HEK293T (cell line): ENCODE data around the gene SLC7A9.

Source experiments
- ARNT ChIP-seq: fragments of 450-650 bp; IDR thresholded peaks from 2 replicates; pipeline ENCODE4 v1.6.1; 2017; ENCODE audit warnings: mild to moderate bottlenecking
- BHLHE40 ChIP-seq: fragments of 450-650 bp; IDR thresholded peaks from 2 replicates; pipeline ENCODE4 v1.6.1; 2016; ENCODE audit warnings: mild to moderate bottlenecking, moderate library complexity, borderline replicate concordance
- CTBP1 ChIP-seq: fragments of 450-650 bp; IDR thresholded peaks from 2 replicates; pipeline ENCODE4 v1.6.1; 2016; ENCODE audit warnings: borderline replicate concordance
- FOXM1 ChIP-seq: fragments of 450-650 bp; IDR thresholded peaks from 2 replicates; pipeline ENCODE4 v1.6.1; 2017; ENCODE audit warnings: mild to moderate bottlenecking, borderline replicate concordance
- HDGF ChIP-seq: fragments of 450-650 bp; IDR thresholded peaks from 2 replicates; pipeline ENCODE4 v1.6.1; 2017; ENCODE audit warnings: antibody characterized with exemption, borderline replicate concordance
- L3MBTL2 ChIP-seq: fragments of 450-650 bp; conservative IDR thresholded peaks from 2 replicates; pipeline ENCODE4 v1.6.1; 2016; ENCODE audit warnings: mild to moderate bottlenecking
- NFRKB ChIP-seq: fragments of 450-650 bp; IDR thresholded peaks from 2 replicates; pipeline ENCODE4 v1.6.1; 2016; ENCODE audit warnings: mild to moderate bottlenecking, moderate library complexity
- PKNOX1 ChIP-seq: fragments of 450-650 bp; IDR thresholded peaks from 2 replicates; pipeline ENCODE4 v1.6.1; 2016
- SP1 ChIP-seq: fragments of 450-650 bp; IDR thresholded peaks from 2 replicates; pipeline ENCODE4 v1.6.1; 2017
- SUZ12 ChIP-seq: fragments of 450-650 bp; IDR thresholded peaks from 2 replicates; pipeline ENCODE4 v1.6.1; 2016; ENCODE audit warnings: mild to moderate bottlenecking
- ZNF384 ChIP-seq: fragments of 450-650 bp; IDR thresholded peaks from 2 replicates; pipeline ENCODE4 v1.6.1; 2016

- no peak for TF ChIP-seq ZNF384
- TF ChIP-seq L3MBTL2: no peak
- TF ChIP-seq SUZ12: no peak
- no peak for TF ChIP-seq ARNT
- TF ChIP-seq CTBP1: no peak
- no peak for TF ChIP-seq FOXM1
- no peak for TF ChIP-seq SP1
- TF ChIP-seq BHLHE40: no peak
- no peak for TF ChIP-seq NFRKB
- TF ChIP-seq HDGF: no peak
- TF ChIP-seq PKNOX1: no peak
These were observed 5.9 kb upstream of the SLC7A9 start for GRCh38 chr19:32875428-32875827.
